ENCODE data around the gene C9orf85. TPM values are rescaled to one million over a fixed set of nuclear protein-coding genes. Genes with fewer than 3 reads are reported as not detected.

The C9orf85 gene
- total RNA-seq, 6 donors from 2014 or later, result 6.5 to 13.0 (median 9.0) TPM

DNA sequence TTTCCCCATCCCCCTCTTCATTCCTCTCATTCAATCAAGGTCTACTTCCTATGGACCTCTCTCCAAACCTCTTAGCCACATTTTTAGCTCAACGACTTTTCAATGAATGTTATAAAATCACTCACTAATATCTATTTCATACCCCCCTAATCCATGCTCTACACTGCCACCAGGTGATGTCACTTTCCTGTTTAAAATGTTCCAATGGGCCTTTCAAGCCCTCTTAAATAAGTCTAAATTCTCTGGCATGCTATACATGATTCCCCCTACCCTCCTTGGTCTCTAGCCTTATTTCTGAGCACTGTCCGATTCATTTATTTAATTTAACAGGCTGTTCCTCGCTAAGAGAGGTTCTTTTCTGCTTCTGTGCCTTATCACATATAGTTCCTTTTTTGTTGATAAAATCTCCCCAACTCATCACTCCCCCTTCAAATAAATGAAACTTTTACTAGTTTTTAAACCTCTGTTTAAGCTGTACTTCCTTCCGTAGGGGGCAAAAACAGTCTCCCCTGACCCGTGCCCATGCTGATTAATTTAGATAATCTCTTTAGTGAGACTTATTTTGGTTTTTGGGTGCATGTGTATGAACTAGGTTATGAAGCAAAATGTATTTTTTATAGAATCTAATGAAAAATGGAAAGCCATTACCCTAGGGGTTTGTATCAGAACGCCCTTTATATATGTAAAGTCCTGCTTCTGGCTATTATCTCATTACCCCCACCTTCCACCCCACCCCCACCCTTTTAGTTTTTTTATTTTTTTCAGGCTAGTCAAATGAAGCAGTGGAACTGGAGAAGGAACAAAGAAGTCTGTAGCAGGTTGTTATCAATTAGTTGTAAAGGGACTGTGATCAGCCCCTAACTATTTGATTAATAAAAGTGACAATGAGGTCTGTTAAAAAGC lies 9.5 kb upstream of the C9orf85 start:
- DNase-seq (no peak), ATAC-seq (ENCODE audit: low FRiP score in 2 of 2) (no peak)
- Histone ChIP-seq H3K27ac (no peak overlapping the region), H3K4me3 (no peak overlapping the region), H3K4me1 (peaks cover 8 to 35% (median 17%) of the 10 kb centered on the region in 4 donors), H3K36me3 (peaks cover 0 to 4% (median 0%) of the 10 kb centered on the region in 4 donors), H3K9me3 (no peaks in the 10 kb centered on the region), H3K27me3 (no peaks in the 10 kb centered on the region)
- TF ChIP-seq, protein P1, sequence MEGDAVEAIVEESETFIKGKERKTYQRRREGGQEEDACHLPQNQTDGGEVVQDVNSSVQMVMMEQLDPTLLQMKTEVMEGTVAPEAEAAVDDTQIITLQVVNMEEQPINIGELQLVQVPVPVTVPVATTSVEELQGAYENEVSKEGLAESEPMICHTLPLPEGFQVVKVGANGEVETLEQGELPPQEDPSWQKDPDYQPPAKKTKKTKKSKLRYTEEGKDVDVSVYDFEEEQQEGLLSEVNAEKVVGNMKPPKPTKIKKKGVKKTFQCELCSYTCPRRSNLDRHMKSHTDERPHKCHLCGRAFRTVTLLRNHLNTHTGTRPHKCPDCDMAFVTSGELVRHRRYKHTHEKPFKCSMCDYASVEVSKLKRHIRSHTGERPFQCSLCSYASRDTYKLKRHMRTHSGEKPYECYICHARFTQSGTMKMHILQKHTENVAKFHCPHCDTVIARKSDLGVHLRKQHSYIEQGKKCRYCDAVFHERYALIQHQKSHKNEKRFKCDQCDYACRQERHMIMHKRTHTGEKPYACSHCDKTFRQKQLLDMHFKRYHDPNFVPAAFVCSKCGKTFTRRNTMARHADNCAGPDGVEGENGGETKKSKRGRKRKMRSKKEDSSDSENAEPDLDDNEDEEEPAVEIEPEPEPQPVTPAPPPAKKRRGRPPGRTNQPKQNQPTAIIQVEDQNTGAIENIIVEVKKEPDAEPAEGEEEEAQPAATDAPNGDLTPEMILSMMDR (IDR thresholded peaks at IDR 0.05), result no peak
- no peak for TF ChIP-seq EP300 (IDR thresholded peaks at IDR 0.05)
- TF ChIP-seq POLR2A (IDR thresholded peaks at IDR 0.05), result no peak
- TF ChIP-seq POLR2AphosphoS5 (IDR thresholded peaks at IDR 0.05), result no peak
- 53 to 58% methylated on average over 6 of the region's 6 CpGs for WGBS, 2 donors

DNA sequence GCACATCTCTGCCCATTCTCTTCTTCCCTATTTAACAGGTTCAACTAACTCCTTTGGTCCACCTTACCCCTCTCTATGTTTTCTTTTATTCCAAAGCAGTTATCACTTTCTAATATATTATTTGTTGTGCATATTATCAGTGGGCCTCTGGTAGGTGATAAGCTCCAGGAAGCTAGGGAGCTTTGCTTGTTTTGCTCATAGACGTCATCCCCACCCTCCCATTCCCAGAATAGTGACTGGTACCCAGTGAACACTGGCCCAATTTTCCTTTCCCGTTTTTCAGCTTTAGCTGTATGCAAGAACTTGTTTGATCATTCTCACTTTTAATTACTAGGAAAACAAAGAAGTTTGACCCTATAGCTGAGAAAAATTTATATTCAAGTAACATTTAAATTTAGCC lies 7.4 kb upstream of the C9orf85 start:
- ATAC-seq (ENCODE audit: low FRiP score in 2 of 2), result no peak

DNA sequence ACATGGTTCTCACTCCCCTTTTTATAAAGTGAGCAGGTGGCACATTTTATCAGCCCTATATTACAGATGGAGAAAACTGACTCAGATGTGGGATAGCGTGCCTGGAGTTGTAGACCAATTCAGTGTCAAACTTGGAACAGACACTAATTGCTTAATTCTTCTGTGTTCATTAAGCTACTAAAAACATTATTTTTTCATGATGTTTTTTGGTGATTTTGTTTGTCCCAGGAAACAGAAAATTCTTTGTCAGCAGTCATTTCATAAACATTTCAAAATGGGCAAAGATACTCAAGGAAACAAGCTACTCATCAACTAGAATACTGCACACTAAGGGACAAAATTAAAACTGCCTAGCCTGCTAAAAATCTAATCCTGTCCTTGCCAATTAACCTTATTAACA lies 2.6 kb upstream of the C9orf85 start:
- peaks cover 23 to 57% (median 33%) of the 10 kb centered on the region in 4 donors for H3K4me1 ChIP-seq
- WGBS, 2 donors, result 73 to 76% methylated on average over 1 of the region's 1 CpG

More for the DNA sequence above, 7.4 kb upstream of the C9orf85 start:
- Histone ChIP-seq H3K9me3 (no peaks in the 10 kb centered on the region), H3K4me3 (no peak overlapping the region), H3K27ac (no peak overlapping the region), H3K4me1 (peaks cover 8 to 34% (median 13%) of the 10 kb centered on the region in 4 donors), H3K36me3 (peaks cover 0 to 4% (median 0%) of the 10 kb centered on the region in 4 donors), H3K27me3 (no peaks in the 10 kb centered on the region)
- WGBS, 2 donors, result 47 to 60% methylated on average over 2 of the region's 2 CpGs
- TF ChIP-seq, protein P1 (IDR thresholded peaks at IDR 0.05), result no peak
- TF ChIP-seq POLR2AphosphoS5 (IDR thresholded peaks at IDR 0.05) (no peak), EP300 (IDR thresholded peaks at IDR 0.05) (no peak), POLR2A (IDR thresholded peaks at IDR 0.05) (no peak)
- no peak for DNase-seq

DNA sequence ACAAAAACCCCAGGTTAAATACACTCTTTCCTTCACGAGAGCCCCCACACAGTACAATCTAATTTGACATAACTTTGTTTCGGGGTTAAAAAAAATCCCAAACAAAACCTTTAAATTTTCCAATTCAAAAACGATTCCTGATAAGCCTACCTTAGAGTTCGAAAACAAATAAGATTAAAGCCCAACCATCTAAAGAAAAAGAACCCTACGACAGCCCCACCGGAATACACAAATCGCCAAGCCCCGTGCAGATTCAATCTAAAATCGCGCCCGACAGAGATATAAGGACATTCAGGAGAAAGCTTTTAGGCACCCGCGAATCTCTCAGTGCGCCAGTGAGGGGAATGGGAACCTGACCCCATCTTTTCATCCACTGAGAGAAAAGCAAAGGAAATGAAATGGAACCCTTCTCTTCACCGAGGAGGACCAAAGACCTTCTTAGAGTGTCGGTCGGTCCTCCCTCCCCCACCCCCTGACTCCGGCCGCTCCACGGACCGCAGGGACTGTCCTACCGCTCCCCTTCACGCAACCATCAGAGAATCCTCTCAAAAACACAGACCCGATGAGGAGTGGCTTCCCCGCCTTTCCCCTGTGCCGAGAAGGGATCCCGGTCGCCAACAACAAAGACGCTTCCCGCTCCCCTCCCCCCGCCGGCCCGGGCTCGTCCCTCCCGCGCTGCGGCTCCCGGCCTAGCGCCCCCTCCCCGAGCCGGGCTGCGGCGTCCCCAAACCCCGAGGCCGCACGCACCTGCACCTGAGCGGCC lies 1.4 kb upstream of the C9orf85 start:
- H3K36me3 ChIP-seq, result peaks cover 0 to 4% (median 0%) of the 10 kb centered on the region in 4 donors
- 0% methylated on average over 15 to 28 of the region's 47 CpGs for WGBS, 2 donors
- H3K27me3 ChIP-seq, result no peaks in the 10 kb centered on the region
- H3K4me3 ChIP-seq, result peak overlapping the region; percentile 81 to 99 (median 94)
- H3K4me1 ChIP-seq, result peaks cover 23 to 50% (median 31%) of the 10 kb centered on the region in 4 donors
- no peaks in the 10 kb centered on the region for H3K9me3 ChIP-seq
- TF ChIP-seq POLR2AphosphoS5 (IDR thresholded peaks at IDR 0.05) (no peak), EP300 (IDR thresholded peaks at IDR 0.05) (no peak), POLR2A (IDR thresholded peaks at IDR 0.05) (no peak)
- TF ChIP-seq, protein P1 (IDR thresholded peaks at IDR 0.05), result no peak
- peak; percentile 54 to 91 for DNase-seq
- ATAC-seq (ENCODE audit: low FRiP score in 2 of 2), result peak in 1 of 2 donors; percentile 48
- peak overlapping the region; percentile 88 to 99 (median 93) for H3K27ac ChIP-seq

More for the DNA sequence above, 2.6 kb upstream of the C9orf85 start:
- Histone ChIP-seq H3K36me3 (peaks cover 0 to 4% (median 0%) of the 10 kb centered on the region in 4 donors), H3K9me3 (no peaks in the 10 kb centered on the region), H3K4me3 (peak overlapping the region in 1 of 4 donors; percentile 81), H3K27ac (no peak overlapping the region), H3K27me3 (no peaks in the 10 kb centered on the region)
- no peak for TF ChIP-seq EP300 (IDR thresholded peaks at IDR 0.05)
- TF ChIP-seq POLR2A (IDR thresholded peaks at IDR 0.05), result no peak
- TF ChIP-seq POLR2AphosphoS5 (IDR thresholded peaks at IDR 0.05), result no peak
- TF ChIP-seq, protein P1 (IDR thresholded peaks at IDR 0.05), result no peak
- ATAC-seq (ENCODE audit: low FRiP score in 2 of 2) (no peak), DNase-seq (no peak)

Data from upper lobe of left lung (tissue), 6 donors.